NCI-H2196 (cell line): ENCODE measurements around the gene CAMSAP1.
"Not testable (repeated sequence)": the region's sequence is repeated elsewhere in the genome, so short reads cannot be mapped to it uniquely, and the experiment has no call there.

Experiments used
- DNase-seq: peaks from one replicate; lab custom pipeline; 2025; ENCODE audit not compliant: unreplicated experiment; lab: John Stamatoyannopoulos, UW

The CAMSAP1 gene

GRCh38 chr9:135901031-135901758, 6.2 kb downstream of the CAMSAP1 start:
- no peak for DNase-seq

DNA sequence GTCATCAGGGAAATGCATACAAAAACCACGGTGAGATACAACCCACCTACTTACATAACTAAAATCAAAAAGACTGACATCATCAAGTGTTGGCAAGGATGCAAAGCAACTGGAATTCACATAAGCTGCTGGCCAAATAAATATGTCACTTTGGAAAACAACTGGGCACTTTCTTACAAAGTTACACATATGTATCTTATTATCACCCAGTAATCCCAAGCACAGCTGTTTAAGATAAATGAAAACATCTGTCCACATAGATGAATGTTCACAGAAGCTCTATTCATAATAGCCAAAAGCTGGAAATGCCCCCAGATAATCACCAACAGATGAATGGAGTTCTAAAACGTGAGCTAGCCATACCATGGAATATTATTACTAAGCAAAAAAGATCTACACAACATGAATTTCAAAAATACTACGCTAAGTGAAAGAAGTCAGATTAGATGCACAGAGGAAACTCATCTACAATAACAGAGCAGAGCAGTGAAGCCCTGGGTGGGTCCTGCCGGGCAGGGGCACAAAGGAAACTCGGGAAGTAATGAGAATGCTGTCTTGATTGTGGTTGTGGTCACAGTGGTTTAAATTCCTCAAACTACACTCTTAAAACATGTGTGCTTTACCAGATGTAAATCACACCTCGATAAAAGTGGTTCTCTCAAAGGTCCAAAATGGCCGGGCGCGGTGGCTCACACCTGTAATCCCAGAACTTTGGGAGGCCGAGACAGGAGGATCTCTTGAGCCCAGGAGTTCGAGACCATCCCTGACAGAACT, 8.5 kb downstream of the CAMSAP1 start:
- no peak for DNase-seq

DNA sequence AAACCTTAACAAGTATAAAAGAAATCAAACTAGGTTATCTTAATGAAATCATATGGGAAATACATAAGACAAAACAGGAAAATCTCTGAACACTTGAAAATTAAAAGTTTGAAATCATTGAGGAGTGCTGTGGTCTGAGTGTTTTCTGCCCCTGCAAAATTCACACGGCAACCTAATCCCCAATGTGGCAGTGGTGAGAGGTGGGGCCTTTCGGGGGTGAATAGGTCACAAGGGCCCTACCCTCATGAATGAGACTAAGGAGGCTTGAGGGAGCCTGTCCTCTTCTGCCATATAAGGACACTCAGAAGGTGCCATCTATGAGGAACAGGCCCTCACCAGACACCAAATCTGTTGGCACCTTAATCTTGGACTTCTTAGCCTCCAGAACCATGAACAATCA, 10.7 kb downstream of the CAMSAP1 start:
- no peak for DNase-seq

DNA sequence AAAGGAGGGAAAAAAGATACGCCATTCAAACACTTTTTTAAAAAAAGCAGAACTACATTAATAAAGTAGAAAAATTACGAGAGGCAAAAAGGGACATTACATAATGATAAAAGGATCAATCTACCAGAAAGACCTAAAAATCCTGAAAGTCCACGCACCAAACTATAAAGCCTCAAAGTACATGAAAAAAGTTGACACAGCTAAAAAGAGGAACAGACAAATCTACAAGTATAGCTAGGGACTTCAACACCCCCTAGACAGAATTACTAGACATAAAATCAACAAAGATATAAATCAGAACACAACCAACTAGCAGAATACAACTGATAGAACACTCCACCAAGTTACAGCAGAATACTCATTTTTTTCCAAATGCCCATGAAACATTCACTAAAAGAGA, 11.1 kb downstream of the CAMSAP1 start:
- no peak for DNase-seq

GRCh38 chr9:135895202-135895848, 12.0 kb downstream of the CAMSAP1 start:
- DNase-seq: no peak

DNA sequence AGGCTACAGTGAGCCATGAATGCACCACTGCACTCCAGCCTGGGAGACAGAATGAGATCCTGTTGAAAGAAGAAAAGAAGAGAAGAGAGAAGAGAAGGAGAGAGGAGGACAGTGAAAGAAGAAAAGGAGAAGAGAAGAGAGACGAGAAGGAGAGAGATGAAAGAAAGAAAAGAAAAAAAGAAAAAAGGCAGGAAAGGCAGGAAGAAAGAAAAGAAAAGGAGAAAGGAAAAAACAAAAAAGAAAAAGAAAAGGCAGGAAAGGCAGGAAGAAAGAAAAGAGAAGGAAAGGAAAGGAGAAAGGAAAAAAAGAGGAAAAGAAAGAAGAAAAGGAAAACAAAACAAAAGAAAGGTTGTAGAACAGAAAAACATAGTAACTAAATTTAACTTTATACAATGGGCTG, 14.2 kb downstream of the CAMSAP1 start:
- DNase-seq: no peak

GRCh38 chr9:135892327-135892726, 15.0 kb downstream of the CAMSAP1 start:
- DNase-seq: not testable (repeated sequence)

DNA sequence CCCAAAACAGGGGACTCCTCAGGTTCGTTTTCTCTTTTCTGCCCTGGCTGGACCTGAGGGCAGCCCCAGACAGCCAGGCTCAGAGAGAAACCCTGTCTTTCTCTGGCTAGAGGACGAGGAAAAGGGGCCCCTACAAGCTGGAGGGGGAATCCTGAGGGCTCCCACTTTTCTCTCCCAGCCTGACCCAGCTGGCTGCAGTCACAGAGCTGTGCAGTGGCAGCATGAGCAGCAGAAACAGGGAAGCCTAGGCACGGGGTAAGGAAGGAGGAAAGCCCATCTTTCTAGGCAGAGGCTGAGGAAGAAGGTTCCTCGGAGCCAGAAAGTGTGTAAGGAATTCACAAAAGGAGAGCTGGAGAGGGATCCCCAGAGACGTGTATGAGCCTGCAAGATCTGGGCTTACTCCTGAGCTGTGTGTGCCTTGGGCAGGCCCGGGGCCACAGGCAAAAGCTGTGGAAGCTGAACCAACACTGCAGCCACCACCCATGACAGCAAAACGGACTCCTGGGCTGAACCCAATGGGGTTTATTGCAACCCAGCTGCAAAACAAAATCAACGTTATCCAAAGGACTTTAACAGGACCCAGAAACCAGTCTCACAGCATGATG, 16.2 kb downstream of the CAMSAP1 start:
- DNase-seq: no peak

GRCh38 chr9:135890190-135891026, 16.9 kb downstream of the CAMSAP1 start:
- no peak for DNase-seq

GRCh38 chr9:135889564-135890189, 17.7 kb downstream of the CAMSAP1 start:
- no peak for DNase-seq

DNA sequence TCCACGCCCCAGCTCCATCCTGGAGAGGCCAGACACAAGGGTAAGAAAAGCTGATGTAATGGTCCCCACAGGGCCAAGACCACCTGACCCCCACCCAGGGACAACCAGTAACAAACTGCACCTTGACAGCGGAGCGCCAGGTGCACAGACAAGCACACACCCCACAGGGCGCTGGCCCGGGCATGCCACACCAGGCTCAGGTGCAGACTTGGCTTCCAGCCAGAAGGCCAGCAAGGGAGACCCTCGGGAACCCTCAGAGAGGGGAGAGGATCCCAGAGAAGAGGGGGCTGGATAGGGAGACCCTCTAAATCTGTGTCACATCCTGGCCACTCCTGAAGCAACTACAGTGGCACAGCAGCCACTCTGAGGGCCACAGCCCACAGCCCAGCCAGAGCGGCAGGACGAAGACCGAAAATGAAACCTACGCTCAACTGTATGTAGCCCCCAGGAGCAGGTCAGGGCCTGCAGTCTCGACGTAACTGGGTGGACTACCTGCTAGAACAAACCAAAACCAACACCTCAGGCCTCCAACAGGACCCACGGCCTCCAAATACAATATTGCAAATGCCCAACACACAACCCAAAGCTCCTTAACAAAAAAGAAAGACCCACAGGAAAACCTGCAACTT, 18.5 kb downstream of the CAMSAP1 start:
- no peak for DNase-seq

- no peak for DNase-seq
These were observed 19.1 kb downstream of the CAMSAP1 start for GRCh38 chr9:135888126-135888765.

GRCh38 chr9:135887585-135888050, 19.7 kb downstream of the CAMSAP1 start:
- no peak for DNase-seq

- DNase-seq: no peak
These were observed 20.3 kb downstream of the CAMSAP1 start for GRCh38 chr9:135887021-135887507.

DNA sequence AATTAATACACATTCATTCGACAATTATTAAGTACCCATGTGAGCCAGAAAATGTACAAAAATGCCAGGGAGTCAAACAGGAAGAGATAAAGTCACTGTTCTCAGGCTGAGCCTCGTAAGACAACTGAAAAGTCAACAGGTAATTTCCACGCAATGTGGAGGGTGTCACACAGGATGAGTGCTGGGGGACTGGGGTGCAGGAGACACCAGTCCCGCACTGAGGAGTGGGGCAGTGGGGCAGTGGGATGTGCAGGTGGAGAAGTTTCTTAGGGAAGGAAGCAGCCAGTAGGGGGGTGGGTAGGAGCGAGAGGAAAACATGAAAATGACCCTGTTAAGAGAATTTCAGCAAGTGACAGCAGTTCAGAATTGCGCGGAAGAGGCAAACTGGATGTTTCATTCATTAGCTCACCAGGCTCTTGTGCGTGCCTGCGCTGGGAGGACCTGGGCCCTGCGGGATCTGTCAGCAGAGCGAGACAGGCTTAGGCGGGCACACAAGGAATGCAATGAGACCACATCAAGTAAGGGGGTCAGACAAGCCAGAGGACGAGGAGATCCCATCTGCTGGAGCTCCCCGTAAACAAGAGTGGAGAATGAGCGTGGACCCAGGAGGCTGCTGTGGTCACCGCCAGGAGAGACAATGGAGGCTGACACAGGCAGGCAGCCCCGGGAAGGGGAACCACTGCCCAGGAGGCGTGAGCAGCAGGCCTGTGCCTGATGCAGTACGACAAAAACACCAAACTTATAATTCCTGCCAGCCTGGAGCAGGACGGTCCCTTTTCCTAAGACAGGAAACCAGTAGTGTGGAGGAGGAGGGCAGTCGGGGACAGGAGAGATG, 21.0 kb downstream of the CAMSAP1 start:
- no peak for DNase-seq

DNA sequence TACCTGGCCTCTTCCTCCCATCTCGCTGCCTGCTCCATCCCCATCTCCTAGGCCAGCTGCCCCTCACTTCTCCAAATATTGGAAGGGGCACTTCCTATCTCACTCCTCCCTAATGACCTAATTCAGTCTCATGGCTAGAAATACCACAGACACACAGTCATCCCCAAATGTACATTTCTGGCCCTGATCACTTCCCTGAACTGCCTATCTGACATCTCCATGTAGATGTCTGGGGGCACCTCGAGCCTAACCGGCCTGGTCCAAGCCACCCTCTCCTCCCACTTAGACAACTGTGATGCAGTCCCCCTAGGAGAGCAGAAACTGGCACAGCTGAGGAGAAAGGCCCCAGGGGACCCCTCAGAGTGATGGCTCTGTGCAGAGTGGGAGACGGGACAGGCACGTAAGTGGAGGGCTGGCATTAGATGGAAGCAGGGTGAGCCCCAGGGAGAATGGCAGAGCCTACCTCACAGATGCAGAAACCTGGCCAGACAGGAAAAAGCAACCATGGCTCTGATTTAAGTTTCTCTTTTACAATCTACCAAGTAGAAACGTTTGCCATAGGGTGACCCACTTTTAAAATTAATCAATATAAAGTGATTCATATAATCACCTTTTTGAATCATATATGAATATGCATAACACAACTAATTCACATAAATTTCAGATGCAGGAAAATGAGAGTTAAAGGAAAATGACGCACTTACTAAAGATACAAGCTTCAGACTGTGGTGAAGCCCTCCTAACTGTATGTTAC, 22.1 kb downstream of the CAMSAP1 start:
- DNase-seq: no peak

DNA sequence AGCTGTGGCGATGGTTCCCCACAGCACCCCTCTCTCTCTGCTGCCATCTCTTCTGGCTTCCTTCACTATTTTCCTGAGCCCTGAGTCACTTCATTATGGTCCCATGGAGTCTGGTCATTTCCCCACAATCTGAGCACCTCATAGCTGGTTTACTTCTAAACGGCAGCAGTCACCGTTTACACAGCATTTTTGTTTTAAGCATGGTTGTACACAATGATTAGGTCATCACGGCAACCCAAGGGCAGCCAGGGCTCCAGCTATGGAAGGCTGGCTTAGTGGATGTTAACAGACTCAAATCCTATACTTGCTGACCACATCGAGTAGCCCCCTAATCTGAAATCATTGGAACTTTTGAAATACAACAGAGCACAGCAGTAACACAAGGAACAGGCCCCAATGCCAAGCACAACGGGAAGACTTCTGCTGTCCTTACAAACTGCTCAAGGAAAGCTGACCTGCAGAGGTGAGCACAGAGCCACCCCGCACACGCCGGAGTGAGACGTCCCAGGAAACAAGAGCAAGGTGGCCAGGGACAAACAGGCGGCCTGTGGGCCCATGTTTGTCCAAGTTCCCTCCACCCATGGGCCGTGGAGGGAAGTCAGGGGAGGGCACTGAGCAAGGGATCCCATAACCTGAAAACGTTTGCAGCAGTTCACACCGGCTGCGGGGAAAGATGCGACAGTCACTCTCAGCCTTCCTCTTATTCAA, 22.9 kb downstream of the CAMSAP1 start:
- DNase-seq: no peak
